Karpas-422 (cell line): ENCODE data around the gene BTG2. TPM values are rescaled to one million over a fixed set of nuclear protein-coding genes. Genes with fewer than 3 reads are reported as not detected.

Experiments used
- DNase-seq: peaks from one replicate; pipeline ENCODE4 v3.0.0-alpha.2; 2015
- H2AFZ ChIP-seq: fragments of 200-600 bp; sonication (generic); 2 replicates; pipeline ENCODE4 v1.6.1; 2014; ENCODE audit warnings: antibody characterized with exemption, low read length, mixed read lengths
- H3K27ac ChIP-seq: fragments of 200-600 bp; sonication (generic); 2 replicates; pipeline ENCODE4 v1.5.1; 2014; ENCODE audit warnings: mild to moderate bottlenecking, low read length, moderate library complexity
- H3K27me3 ChIP-seq: fragments of 200-600 bp; sonication (generic); 2 replicates; pipeline ENCODE4 v1.6.1; 2014; ENCODE audit warnings: low read length, mixed read lengths
- H3K36me3 ChIP-seq: fragments of 200-600 bp; sonication (generic); 2 replicates; pipeline ENCODE4 v1.6.1; 2014; ENCODE audit warnings: low read length, mixed read lengths; ENCODE audit not compliant: insufficient read depth
- H3K4me1 ChIP-seq: fragments of 200-600 bp; sonication (generic); 2 replicates; pipeline ENCODE4 v1.6.1; 2014; ENCODE audit warnings: mild to moderate bottlenecking, low read length, mixed read lengths
- H3K4me2 ChIP-seq: fragments of 200-600 bp; sonication (generic); 2 replicates; pipeline ENCODE4 v1.6.1; 2014; ENCODE audit warnings: low read length, low read depth, mild to moderate bottlenecking; ENCODE audit not compliant: poor library complexity, severe bottlenecking
- H3K4me3 ChIP-seq: fragments of 200-600 bp; sonication (generic); 2 replicates; pipeline ENCODE4 v1.5.1; 2014; ENCODE audit warnings: mild to moderate bottlenecking, antibody characterized with exemption, low read length, mixed read lengths
- H3K79me2 ChIP-seq: fragments of 200-600 bp; sonication (generic); 2 replicates; pipeline ENCODE4 v1.6.1; 2014; ENCODE audit warnings: mild to moderate bottlenecking, low read length, mixed read lengths
- H3K9ac ChIP-seq: fragments of 200-600 bp; sonication (generic); 2 replicates; pipeline ENCODE4 v1.6.0; 2014; ENCODE audit warnings: low read length
- H3K9me2 ChIP-seq: fragments of 200-600 bp; sonication (generic), shearing (Covaris generic); replicated peaks from 2 replicates; pipeline ENCODE4 v1.6.0; 2014; ENCODE audit warnings: mild to moderate bottlenecking, low read length, moderate library complexity; ENCODE audit not compliant: insufficient read depth
- H3K9me3 ChIP-seq: fragments of 300-700, 200-600 bp; sonication (generic); 2 replicates; pipeline ENCODE4 v1.6.1; 2014; ENCODE audit warnings: low read length, mixed read lengths
- H4K20me1 ChIP-seq: fragments of 200-600 bp; sonication (generic); 2 replicates; pipeline ENCODE4 v1.6.1; 2014; ENCODE audit warnings: mild to moderate bottlenecking, antibody characterized with exemption, low read length, low read depth; ENCODE audit not compliant: insufficient read depth
- total RNA-seq: library from RNA; depleted of rRNA; stranded (reverse); fragments of >200 nt; shearing (Covaris generic); gene quantifications from 2 replicates; pipeline ENCODE4 v1.2.3, GENCODE V29; 2014; ENCODE audit warnings: low replicate concordance

The BTG2 gene
- total RNA-seq, 1 experiment from 2014 or later = 258 TPM

DNA sequence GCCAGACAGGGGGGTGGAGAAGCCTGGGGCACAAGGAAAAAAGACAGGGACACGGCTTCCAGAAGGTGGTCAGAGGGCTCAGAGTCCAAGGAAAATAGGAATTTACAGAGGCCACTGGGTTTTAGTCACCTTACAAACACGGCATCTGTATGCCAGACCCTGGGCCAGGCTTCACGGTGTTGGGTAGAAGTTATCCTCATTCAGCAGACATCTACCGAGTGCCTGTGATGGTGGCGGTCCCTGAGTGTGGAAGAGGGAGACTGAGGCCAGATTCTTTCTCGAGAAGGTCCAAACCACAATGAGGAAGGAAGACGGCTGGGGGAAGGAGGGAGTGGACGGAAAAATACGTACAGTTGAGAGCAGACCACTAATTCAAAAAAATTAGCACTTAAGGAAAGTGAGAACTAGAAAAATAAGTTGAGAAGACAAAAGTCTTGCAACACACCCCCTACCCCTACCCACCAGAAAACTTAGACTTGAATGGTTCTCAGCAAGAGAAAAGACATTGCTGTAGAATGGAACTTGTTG, 864 bp upstream of the BTG2 start:
- Histone ChIP-seq H3K79me2 (peaks cover 37% of the 10 kb centered on the region), H3K27ac (peak overlapping the region; percentile 99), H4K20me1 (peaks cover 36% of the 10 kb centered on the region), H3K4me3 (peak overlapping the region; percentile 83), H2AFZ (no peak overlapping the region), H3K27me3 (no peaks in the 10 kb centered on the region), H3K9ac (peak overlapping the region; percentile 97), H3K9me3 (no peaks in the 10 kb centered on the region), H3K36me3 (peaks cover 30% of the 10 kb centered on the region), H3K4me2 (peak overlapping the region; percentile 100), H3K9me2 (no peaks in the 10 kb centered on the region), H3K4me1 (peaks cover 83% of the 10 kb centered on the region)
- peak; percentile 52 for DNase-seq

DNA sequence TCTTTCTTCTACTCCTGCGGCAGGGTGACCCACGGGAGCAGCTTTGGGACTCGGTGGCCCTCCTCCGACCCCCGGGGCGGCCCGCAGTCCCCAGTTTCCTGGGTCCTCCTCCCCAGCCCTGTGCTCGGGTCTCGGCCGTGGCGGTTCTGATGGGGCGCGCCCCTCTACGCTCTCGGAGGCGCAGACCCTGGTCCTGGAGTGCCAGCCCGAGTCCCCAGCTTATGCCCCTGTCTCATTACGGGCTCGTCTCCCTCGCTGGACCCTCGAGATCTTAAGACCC, 430 bp downstream of the BTG2 start:
- Histone ChIP-seq H3K4me2 (peak overlapping the region; percentile 96), H3K4me1 (peaks cover 77% of the 10 kb centered on the region), H3K9me3 (no peaks in the 10 kb centered on the region), H3K36me3 (peaks cover 30% of the 10 kb centered on the region), H3K9ac (peak overlapping the region; percentile 99), H3K27ac (peak overlapping the region; percentile 95), H3K9me2 (no peaks in the 10 kb centered on the region), H3K4me3 (peak overlapping the region; percentile 89), H3K79me2 (peaks cover 37% of the 10 kb centered on the region), H4K20me1 (peaks cover 43% of the 10 kb centered on the region), H2AFZ (no peak overlapping the region), H3K27me3 (no peaks in the 10 kb centered on the region)
- no peak for DNase-seq

DNA sequence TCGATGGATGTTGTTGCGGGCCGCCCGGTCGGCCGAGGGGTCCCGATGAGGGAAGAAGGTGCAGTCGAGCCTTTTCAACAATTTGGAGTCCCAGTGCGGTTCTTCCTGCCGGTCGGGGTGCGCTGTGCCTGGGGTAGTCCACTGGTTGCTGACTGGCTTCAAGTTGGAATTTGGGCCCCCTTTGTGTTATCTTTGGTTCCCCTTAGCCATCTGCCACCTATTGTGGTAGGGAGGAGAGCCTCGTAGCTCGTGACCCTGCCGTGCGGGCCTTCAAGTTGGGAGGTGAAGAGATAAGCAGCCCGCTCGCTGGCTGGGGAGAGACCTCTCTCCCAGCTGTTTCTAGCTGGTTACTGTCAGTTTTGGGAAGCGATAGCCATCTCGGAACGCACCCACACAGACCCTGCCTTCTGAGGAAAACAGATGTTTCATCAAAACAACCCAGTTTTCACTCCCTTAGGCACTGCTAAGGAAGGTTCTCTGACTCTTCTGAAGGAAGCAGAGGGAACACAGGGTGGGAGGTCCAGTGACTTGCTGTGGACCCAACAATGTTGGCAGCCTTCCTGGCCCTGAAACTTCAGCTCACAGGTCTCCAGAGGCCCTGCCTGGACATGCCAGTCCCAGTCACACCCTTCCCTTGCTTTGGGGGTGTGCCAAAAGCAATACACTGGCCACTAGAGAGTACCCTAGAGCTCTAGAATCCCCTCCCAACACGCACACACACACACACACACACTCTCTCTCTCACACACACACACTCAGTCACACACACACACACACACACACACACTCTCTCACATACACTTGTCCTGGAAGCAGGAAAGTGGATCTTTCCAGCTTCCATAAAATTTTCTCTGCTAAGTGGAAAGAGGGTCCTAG, 1.0 kb downstream of the BTG2 start:
- peak; percentile 70 for DNase-seq
- Histone ChIP-seq H4K20me1 (peaks cover 43% of the 10 kb centered on the region), H3K36me3 (peaks cover 30% of the 10 kb centered on the region), H3K79me2 (peaks cover 37% of the 10 kb centered on the region), H3K27me3 (no peaks in the 10 kb centered on the region), H3K9me3 (no peaks in the 10 kb centered on the region), H3K27ac (peak overlapping the region; percentile 95), H2AFZ (no peak overlapping the region), H3K4me2 (peak overlapping the region; percentile 96), H3K9ac (peak overlapping the region; percentile 99), H3K4me1 (peaks cover 72% of the 10 kb centered on the region), H3K9me2 (no peaks in the 10 kb centered on the region), H3K4me3 (peak overlapping the region; percentile 89)

DNA sequence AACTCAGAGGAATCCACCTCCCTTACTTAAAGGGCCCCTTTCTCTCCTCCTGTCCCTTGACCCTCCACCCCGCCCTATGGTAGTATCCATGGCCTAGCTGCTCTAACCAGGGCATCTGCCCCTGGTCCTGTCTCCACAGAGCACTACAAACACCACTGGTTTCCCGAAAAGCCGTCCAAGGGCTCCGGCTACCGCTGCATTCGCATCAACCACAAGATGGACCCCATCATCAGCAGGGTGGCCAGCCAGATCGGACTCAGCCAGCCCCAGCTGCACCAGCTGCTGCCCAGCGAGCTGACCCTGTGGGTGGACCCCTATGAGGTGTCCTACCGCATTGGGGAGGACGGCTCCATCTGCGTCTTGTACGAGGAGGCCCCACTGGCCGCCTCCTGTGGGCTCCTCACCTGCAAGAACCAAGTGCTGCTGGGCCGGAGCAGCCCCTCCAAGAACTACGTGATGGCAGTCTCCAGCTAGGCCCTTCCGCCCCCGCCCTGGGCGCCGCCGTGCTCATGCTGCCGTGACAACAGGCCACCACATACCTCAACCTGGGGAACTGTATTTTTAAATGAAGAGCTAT, 1.7 kb downstream of the BTG2 start:
- peaks cover 43% of the 10 kb centered on the region for H4K20me1 ChIP-seq
- H3K9ac ChIP-seq = peak overlapping the region; percentile 99
- no peak overlapping the region for H2AFZ ChIP-seq
- no peaks in the 10 kb centered on the region for H3K9me3 ChIP-seq
- peak overlapping the region; percentile 96 for H3K4me2 ChIP-seq
- peaks cover 37% of the 10 kb centered on the region for H3K79me2 ChIP-seq
- H3K36me3 ChIP-seq = peaks cover 30% of the 10 kb centered on the region
- H3K27ac ChIP-seq = peak overlapping the region; percentile 95
- no peaks in the 10 kb centered on the region for H3K27me3 ChIP-seq
- DNase-seq = peak; percentile 64
- H3K4me1 ChIP-seq = peaks cover 65% of the 10 kb centered on the region
- peak overlapping the region; percentile 89 for H3K4me3 ChIP-seq
- H3K9me2 ChIP-seq = no peaks in the 10 kb centered on the region

DNA sequence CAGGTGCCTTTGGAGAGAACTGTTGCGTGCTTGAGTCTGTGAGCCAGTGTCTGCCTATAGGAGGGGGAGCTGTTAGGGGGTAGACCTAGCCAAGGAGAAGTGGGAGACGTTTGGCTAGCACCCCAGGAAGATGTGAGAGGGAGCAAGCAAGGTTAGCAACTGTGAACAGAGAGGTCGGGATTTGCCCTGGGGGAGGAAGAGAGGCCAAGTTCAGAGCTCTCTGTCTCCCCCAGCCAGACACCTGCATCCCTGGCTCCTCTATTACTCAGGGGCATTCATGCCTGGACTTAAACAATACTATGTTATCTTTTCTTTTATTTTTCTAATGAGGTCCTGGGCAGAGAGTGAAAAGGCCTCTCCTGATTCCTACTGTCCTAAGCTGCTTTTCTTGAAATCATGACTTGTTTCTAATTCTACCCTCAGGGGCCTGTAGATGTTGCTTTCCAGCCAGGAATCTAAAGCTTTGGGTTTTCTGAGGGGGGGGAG, 2.4 kb downstream of the BTG2 start:
- peak overlapping the region; percentile 99 for H3K9ac ChIP-seq
- H4K20me1 ChIP-seq = peaks cover 43% of the 10 kb centered on the region
- peaks cover 60% of the 10 kb centered on the region for H3K4me1 ChIP-seq
- peak overlapping the region; percentile 95 for H3K27ac ChIP-seq
- no peaks in the 10 kb centered on the region for H3K9me2 ChIP-seq
- peak; percentile 57 for DNase-seq
- no peaks in the 10 kb centered on the region for H3K9me3 ChIP-seq
- H3K4me3 ChIP-seq = peak overlapping the region; percentile 89
- peaks cover 37% of the 10 kb centered on the region for H3K79me2 ChIP-seq
- H2AFZ ChIP-seq = no peak overlapping the region
- H3K36me3 ChIP-seq = peaks cover 30% of the 10 kb centered on the region
- peak overlapping the region; percentile 96 for H3K4me2 ChIP-seq
- H3K27me3 ChIP-seq = no peaks in the 10 kb centered on the region

DNA sequence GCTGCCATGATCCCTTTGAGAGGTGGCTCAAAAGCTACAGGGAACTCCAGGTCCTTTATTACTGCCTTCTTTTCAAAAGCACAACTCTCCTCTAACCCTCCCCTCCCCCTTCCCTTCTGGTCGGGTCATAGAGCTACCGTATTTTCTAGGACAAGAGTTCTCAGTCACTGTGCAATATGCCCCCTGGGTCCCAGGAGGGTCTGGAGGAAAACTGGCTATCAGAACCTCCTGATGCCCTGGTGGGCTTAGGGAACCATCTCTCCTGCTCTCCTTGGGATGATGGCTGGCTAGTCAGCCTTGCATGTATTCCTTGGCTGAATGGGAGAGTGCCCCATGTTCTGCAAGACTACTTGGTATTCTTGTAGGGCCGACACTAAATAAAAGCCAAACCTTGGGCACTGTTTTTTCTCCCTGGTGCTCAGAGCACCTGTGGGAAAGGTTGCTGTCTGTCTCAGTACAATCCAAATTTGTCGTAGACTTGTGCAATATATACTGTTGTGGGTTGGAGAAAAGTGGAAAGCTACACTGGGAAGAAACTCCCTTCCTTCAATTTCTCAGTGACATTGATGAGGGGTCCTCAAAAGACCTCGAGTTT, 3.1 kb downstream of the BTG2 start:
- no peak overlapping the region for H2AFZ ChIP-seq
- H3K9me3 ChIP-seq = no peaks in the 10 kb centered on the region
- H3K27ac ChIP-seq = peak overlapping the region; percentile 95
- peak overlapping the region; percentile 99 for H3K9ac ChIP-seq
- H3K27me3 ChIP-seq = no peaks in the 10 kb centered on the region
- H3K79me2 ChIP-seq = peaks cover 37% of the 10 kb centered on the region
- peaks cover 52% of the 10 kb centered on the region for H3K4me1 ChIP-seq
- no peaks in the 10 kb centered on the region for H3K9me2 ChIP-seq
- peak overlapping the region; percentile 96 for H3K4me2 ChIP-seq
- peak; percentile 67 for DNase-seq
- H3K4me3 ChIP-seq = peak overlapping the region; percentile 89; the same call in 1 of the 2 replicates
- H4K20me1 ChIP-seq = peaks cover 43% of the 10 kb centered on the region
- H3K36me3 ChIP-seq = peaks cover 30% of the 10 kb centered on the region

DNA sequence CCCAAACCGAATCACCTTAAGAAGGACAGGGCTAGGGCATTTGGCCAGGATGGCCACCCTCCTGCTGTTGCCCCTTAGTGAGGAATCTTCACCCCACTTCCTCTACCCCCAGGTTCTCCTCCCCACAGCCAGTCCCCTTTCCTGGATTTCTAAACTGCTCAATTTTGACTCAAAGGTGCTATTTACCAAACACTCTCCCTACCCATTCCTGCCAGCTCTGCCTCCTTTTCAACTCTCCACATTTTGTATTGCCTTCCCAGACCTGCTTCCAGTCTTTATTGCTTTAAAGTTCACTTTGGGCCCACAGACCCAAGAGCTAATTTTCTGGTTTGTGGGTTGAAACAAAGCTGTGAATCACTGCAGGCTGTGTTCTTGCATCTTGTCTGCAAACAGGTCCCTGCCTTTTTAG, 3.6 kb downstream of the BTG2 start:
- Histone ChIP-seq H3K27ac (peak overlapping the region; percentile 95), H3K9me2 (no peaks in the 10 kb centered on the region), H3K4me1 (peaks cover 47% of the 10 kb centered on the region), H3K79me2 (peaks cover 36% of the 10 kb centered on the region), H2AFZ (no peak overlapping the region), H3K9ac (peak overlapping the region; percentile 99; the same call in 1 of the 2 replicates), H3K9me3 (no peaks in the 10 kb centered on the region), H3K36me3 (peaks cover 30% of the 10 kb centered on the region), H3K27me3 (no peaks in the 10 kb centered on the region), H4K20me1 (peaks cover 43% of the 10 kb centered on the region), H3K4me3 (peak overlapping the region; percentile 89; the same call in 1 of the 2 replicates), H3K4me2 (peak overlapping the region; percentile 96)
- DNase-seq = peak; percentile 75
